Measurements from ENCODE around the gene ARRB1.
A peak's percentile ranks its signal among the peaks of the same experiment; 100 is the strongest.
"Not testable (repeated sequence)": the region's sequence is repeated elsewhere in the genome, so short reads cannot be mapped to it uniquely, and the experiment has no call there.

ARRB1 gene

GRCh38 chr11:75351541-75351790 is at the start of gene ARRB1:
Gene ARRB1, minus strand, starts transcription at chr11:75351661. Its CDS starts 54 bp downstream, at chr11:75351607.
- DNase-seq = peak; percentile 46

GRCh38 chr11:75400146-75400865 is 48.8 kb upstream of the ARRB1 start:
- DNase-seq = no peak

GRCh38 chr11:75399344-75400145 is 48.1 kb upstream of the ARRB1 start, which contains the start of gene RPS3:
Gene RPS3, plus strand, starts transcription at chr11:75399518. Its CDS starts 30 bp downstream, at chr11:75399548.
- peak; percentile 86 for DNase-seq

DNA sequence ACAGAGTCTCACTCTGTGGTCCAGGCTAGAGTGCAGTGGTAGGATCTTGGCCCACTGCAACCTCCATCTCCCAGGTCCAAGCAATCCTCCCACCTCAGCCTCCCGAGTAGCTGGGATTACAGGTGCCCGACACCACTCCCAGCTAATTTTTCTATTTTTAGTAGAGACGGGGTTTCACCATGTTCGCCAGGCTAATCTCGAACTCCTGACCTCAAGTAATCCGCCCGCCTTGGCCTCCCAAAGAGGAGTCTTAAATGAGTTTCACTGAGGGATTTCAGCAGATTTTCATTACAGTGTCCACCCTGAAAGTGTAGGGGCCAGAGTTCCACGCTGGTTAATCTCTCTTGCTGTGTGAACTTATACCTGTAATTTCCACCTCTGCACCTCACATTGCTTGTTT is 47.4 kb upstream of the ARRB1 start:
- no peak for DNase-seq

GRCh38 chr11:75394085-75394840 is 42.8 kb upstream of the ARRB1 start:
- DNase-seq = no peak

DNA sequence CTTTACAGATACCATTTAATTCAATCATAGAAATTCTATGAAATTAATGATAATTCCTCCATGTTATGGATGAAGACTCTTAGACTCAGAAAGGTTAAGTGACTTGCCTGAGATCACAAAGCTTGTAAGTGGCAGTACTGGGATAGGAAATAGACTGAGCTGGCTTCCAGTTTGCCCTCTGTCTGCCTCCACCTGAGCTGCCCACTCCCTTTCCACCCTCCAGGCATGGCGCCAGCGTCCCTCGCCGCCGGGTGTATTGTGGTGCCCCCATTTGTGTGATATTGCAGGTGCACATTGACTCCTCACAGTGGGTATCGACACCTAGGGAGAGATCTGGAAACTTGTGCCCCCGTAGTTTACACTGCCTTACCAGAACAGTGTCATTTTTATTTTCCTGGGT is 38.5 kb upstream of the ARRB1 start:
- DNase-seq = no peak

DNA sequence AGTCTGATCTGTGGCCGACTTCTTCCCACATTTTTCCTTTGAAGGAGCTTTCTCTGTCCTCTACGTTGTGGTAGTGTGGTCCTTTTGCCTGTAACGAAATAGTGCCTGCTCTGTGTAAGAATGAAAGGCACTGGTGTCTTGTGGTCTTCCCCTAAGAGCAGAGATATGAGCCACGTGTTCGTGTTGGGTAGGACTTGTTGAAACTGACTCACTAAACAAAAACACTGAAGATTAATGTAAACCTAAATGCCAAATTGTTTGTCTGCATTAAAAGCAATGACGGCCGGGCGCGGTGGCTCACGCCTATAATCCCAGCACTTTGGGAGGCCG is 37.8 kb upstream of the ARRB1 start:
- no peak for DNase-seq

DNA sequence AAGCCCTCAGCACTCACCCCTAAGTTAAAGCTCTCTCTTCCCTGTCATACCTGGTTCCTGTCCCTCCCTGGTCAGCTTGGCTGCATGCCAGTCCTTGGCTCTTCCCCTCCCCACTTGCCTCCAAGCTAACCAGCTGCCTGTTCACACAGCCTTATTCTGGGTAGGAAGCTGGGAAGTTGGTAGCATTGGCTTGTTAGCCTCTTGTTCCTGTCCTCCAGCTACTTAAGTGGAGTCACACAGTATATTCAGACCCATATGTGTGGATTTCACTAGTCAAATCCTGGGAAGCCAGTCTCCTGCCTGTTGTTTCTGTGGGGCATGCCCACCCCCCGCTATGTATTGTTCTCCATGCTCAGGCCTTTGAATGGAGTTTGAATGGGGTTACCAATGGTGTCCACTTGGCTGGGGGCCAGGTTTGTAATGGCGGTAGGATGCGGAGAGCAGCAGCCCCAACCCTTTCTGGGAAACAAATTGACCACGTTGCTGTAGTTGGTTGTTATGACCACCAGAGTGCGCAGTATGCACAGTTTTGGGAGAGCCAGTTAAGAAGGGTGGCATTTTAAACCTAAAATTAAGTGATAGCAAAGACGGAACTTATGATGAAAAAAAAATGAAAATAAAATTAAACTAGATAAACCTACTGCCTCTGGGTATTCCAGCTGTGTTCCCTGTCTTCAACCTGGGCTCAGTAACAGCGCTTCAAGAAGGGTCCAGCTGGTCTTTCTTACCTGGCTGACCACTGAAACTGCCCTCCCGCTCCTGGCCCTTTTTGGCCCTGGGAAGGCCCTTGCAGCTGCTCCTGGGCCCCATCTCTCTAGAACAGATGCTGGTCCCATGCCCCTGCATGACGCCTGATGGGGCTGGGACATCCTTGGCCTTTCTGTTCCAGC is 37.2 kb upstream of the ARRB1 start:
- DNase-seq = peak; percentile 69

DNA sequence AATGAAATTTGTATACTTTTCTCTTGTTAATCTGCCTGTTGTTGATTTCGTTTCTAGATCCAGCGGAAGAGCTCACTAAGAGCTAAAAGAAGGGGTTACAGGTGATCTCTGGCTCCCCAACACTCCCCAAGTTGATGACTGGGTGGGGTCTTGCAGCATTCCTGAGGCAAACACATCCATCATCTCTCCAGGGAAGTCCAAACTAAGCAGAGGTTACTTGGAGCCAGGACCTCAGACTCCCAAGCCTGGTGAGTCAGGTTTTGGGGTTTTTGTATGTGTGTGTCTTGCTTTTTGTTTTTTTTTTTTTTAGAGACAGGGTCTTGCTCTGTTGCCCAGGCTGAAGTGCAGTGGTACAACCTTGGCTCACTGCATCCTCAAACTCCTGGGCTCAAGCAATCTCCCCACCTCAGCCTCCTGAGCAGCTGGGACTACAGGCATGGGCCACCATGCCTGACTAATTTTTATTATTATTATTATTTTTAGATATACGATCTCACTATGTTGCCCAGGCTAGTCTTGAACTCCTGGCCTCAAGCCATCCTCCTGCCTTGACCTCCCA is 36.4 kb upstream of the ARRB1 start:
- DNase-seq = no peak

DNA sequence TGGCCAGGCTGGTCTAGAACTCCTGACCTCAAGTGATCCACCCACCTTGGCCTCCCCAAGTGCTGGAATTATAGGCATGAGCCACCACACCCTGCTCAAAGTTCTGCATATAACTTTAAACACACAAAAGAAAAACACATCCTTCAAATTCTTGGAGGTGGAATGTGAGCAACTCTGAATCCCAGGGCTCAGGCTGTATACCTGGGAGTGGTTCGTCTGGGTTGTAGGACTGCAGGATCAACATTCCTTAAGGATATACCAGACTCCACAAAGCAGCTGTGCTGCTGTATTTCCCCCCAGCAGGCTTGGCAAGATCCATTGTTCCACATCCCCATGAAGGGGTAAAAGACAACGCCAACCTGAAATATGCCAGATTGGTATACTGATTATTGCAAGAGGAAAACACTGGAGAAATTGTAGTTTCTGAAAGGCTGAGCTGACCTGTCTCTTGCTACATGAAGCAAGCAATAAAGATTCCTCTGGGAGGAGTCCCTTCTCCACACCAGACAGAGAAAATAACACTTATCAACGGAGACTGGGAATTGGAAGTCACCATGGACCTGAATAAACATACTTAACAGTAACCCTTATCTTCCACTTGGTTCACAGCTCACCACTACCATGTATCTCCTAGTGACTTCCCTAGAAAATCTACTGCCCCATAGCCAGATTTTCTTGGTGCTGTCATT is 35.6 kb upstream of the ARRB1 start:
- DNase-seq = no peak

- peak; percentile 81 for DNase-seq
Observed at GRCh38 chr11:75384438-75385080, 33.1 kb upstream of the ARRB1 start.

DNA sequence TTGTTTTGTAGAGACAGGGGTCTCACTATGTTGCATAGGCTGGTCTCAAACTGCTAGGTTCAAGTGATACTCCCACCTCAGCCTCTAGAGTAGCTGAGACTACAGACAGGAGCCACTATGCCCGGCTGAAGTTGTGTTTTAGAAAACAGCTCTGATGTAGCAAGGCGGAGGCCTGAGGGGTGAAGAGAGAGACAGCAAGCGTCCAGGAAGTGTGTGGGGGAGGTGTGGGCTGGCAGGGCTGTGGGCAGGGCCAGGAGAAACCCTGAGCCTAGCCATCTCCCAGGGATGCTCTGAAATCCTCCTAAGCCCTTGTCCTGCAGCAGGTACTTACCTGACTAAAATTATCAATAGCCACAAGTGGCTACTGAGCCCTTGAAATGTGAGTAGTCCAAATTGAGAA is 31.8 kb upstream of the ARRB1 start:
- peak; percentile 34 for DNase-seq

GRCh38 chr11:75380716-75381420 is 29.4 kb upstream of the ARRB1 start:
- no peak for DNase-seq

DNA sequence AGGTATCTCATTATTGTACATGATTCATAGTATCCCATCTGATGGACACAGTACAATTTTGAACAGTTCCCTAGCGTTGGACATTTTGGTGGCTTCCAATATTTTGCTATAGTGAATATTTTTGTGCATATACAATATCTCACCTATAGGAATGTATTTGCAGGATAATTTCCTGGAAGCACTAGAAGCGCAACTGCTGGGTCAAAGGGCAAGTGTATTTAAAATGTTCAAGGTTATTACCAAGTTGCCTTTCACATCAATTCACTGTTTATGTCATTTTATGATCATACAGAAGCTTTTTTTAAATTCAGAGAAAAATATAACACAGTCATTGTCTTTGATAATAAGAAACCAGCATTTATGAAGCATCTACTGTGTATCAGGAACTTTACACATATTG is 28.8 kb upstream of the ARRB1 start:
- DNase-seq = no peak

DNA sequence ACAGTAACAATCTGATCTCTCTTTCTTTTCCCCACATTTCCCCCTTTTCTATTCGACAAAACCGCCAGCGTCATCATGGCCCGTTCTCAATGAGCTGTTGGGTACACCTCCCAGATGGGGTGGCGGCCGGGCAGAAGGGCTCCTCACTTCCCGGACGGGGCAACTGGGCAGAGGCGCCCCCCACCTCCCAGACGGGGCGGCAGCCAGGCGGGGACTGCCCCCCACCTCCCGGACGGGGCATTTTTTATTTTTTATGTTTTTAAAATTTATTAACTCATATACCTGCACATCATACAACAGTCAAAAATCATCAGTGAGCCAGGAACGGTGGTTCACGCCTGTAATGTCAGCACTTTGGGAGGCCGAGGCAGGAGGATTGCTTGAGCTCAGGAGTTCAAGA is 27.3 kb upstream of the ARRB1 start:
- DNase-seq = not testable (repeated sequence)

DNA sequence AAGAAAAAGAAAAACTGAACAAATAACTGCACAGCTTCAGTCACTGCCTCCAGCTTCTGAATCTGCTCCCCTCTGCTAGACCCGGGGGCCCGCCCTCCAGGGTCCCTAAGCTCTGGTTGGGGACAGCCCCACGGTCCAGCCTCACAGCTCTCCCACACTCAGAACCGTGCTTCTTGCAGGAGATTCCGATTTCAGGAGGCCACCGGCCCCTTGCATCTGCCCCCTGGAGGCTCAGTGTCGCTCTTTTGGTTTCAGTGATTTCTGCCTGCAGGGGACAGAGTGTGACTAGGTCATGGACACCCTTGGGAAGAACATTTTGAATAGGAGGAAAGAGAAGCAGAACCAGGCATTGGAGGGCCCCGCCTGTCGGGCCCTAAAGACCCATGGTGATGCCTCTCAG is 24.7 kb upstream of the ARRB1 start:
- no peak for DNase-seq

DNA sequence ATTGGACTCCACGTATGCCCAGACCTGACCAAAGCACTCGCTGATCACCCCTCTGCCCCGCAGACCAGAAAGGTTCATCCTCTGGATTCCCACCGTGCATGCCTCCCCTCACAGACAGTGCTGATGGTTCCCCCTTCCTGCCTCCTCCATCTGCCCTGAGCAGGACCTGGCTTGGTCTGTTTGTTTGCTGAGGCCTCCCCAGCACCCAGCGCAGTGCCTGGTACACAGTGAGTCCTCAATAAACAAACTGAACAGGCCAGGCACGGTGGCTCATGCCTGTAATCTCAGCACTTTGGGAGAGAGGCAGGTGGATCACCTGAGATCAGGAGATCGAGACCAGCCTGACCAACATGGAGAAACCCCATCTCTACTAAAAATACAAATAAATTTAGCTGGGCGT is 24.2 kb upstream of the ARRB1 start:
- no peak for DNase-seq

DNA sequence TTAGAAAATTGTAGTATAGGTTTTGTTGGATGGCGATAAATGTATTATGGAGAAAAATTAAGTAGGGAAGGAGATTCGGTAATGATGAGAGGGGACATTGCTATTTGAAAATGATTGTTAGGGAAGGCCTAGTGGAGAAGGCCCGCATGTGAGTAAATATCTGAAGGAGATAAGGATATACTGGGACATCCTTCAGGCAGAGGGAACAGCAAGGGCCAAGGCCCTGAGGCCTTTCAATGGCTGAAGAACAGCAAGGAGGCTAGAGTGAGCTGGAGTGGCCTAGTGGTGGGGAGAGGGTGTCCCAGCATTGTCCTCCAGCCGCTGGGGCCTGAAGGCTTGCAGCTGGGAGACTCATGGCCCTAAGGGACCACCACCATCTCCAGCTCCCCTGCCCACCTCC is 23.2 kb upstream of the ARRB1 start:
- DNase-seq = no peak

GRCh38 chr11:75373201-75373600 is 21.7 kb upstream of the ARRB1 start:
- DNase-seq = no peak

DNA sequence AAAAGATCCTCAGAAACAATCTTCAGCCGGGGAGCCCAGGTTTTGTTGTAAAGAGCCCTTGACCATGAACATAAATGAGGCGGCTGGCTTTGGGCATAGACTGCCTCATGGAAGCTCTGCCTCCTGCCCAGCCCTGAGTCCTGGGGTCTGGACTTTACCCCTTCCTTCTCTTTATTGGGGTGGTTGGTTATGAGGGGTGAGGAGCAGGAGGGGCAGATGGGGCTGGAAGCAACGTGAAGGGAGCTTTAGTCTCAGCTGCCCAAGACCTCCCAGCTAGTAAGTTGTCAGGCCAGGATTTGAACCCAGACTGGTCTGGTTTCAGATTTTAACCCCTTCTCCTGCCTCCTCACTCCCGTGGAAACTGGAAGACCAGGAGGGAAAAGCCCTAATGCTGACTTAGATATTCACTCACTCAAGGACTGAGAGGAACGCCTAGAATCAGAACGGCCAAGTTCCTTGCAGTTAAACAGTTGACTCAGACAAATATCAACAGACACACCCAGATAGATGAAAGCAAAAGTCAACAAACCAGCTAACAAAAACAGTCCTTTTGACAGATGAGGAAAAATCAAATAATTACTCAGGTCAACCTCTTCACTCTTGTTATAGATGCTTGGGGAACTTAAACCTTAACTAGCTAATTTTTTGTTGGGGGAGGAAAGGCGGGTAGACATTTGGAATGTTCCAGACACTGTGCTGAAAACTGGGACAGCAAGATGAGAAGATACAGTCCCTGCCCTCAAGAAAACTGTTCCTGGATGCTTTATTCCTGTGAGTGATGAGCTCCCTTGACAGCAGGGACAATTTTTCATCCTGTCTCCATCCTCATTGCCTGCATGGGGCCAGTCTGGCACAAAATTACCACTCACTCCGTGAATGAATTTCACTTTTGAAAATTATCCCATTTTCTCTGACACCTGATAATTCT is 20.8 kb upstream of the ARRB1 start:
- DNase-seq = no peak
